Measurements from ENCODE around the gene PODN. TPM values are rescaled to one million over a fixed set of nuclear protein-coding genes. Genes with fewer than 3 reads are reported as not detected.

The PODN gene
- total RNA-seq, 1 donor from 2014 or later = 0.10 TPM

GRCh38 chr1:53048960-53049573 lies 12.9 kb upstream of the PODN start:
- H3K27me3 Mint-ChIP-seq (ENCODE audit: unreplicated experiment) = no peaks in the 10 kb centered on the region
- no peaks in the 10 kb centered on the region for H3K9me3 Mint-ChIP-seq (ENCODE audit: unreplicated experiment)
- H3K4me1 Mint-ChIP-seq (ENCODE audit: unreplicated experiment) = peaks cover 47% of the 10 kb centered on the region
- no peak overlapping the region for H3K4me3 Mint-ChIP-seq (ENCODE audit: unreplicated experiment)
- H3K36me3 Mint-ChIP-seq (ENCODE audit: low read depth, unreplicated experiment) = peaks cover 8% of the 10 kb centered on the region
- H3K27ac Mint-ChIP-seq (ENCODE audit: unreplicated experiment) = no peak overlapping the region
- TF ChIP-seq, protein P1, sequence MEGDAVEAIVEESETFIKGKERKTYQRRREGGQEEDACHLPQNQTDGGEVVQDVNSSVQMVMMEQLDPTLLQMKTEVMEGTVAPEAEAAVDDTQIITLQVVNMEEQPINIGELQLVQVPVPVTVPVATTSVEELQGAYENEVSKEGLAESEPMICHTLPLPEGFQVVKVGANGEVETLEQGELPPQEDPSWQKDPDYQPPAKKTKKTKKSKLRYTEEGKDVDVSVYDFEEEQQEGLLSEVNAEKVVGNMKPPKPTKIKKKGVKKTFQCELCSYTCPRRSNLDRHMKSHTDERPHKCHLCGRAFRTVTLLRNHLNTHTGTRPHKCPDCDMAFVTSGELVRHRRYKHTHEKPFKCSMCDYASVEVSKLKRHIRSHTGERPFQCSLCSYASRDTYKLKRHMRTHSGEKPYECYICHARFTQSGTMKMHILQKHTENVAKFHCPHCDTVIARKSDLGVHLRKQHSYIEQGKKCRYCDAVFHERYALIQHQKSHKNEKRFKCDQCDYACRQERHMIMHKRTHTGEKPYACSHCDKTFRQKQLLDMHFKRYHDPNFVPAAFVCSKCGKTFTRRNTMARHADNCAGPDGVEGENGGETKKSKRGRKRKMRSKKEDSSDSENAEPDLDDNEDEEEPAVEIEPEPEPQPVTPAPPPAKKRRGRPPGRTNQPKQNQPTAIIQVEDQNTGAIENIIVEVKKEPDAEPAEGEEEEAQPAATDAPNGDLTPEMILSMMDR (IDR thresholded peaks at IDR 0.05; ENCODE audit: unreplicated experiment) = no peak
- no peak for DNase-seq (ENCODE audit: low spot score)

DNA sequence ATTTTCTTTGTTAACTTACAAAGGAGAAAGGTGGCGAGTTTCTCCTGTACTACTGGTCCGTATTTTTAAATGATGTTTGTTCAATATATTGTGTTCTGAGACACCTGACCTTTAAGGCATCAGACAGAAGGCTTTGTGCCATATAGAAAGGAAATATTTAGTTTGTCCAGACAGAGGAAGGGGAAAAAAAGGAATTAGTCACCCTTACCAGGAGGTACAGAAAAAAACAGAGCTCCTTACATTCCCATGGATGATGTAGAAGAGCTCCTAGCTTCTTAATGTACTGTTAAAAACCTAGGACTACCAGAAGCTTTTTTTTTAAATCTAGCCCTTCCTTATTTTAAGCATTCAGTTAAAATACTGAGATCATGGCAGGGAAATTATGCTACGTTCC lies 12.4 kb upstream of the PODN start:
- Mint-ChIP-seq H3K27ac (ENCODE audit: unreplicated experiment) (no peak overlapping the region), H3K36me3 (ENCODE audit: low read depth, unreplicated experiment) (peaks cover 8% of the 10 kb centered on the region), H3K4me3 (ENCODE audit: unreplicated experiment) (no peak overlapping the region), H3K4me1 (ENCODE audit: unreplicated experiment) (peaks cover 47% of the 10 kb centered on the region), H3K27me3 (ENCODE audit: unreplicated experiment) (no peaks in the 10 kb centered on the region), H3K9me3 (ENCODE audit: unreplicated experiment) (no peaks in the 10 kb centered on the region)
- no peak for DNase-seq (ENCODE audit: low spot score)
- TF ChIP-seq, protein P1 (IDR thresholded peaks at IDR 0.05; ENCODE audit: unreplicated experiment) = no peak

GRCh38 chr1:53050310-53050709 lies 11.7 kb upstream of the PODN start:
- H3K27me3 Mint-ChIP-seq (ENCODE audit: unreplicated experiment) = no peaks in the 10 kb centered on the region
- peaks cover 47% of the 10 kb centered on the region for H3K4me1 Mint-ChIP-seq (ENCODE audit: unreplicated experiment)
- DNase-seq (ENCODE audit: low spot score) = no peak
- H3K27ac Mint-ChIP-seq (ENCODE audit: unreplicated experiment) = no peak overlapping the region
- H3K9me3 Mint-ChIP-seq (ENCODE audit: unreplicated experiment) = no peaks in the 10 kb centered on the region
- no peak overlapping the region for H3K4me3 Mint-ChIP-seq (ENCODE audit: unreplicated experiment)
- TF ChIP-seq, protein P1 (IDR thresholded peaks at IDR 0.05; ENCODE audit: unreplicated experiment) = no peak
- H3K36me3 Mint-ChIP-seq (ENCODE audit: low read depth, unreplicated experiment) = peaks cover 8% of the 10 kb centered on the region

- Mint-ChIP-seq H3K9me3 (ENCODE audit: unreplicated experiment) (no peaks in the 10 kb centered on the region), H3K36me3 (ENCODE audit: low read depth, unreplicated experiment) (peaks cover 8% of the 10 kb centered on the region), H3K4me1 (ENCODE audit: unreplicated experiment) (peaks cover 39% of the 10 kb centered on the region), H3K4me3 (ENCODE audit: unreplicated experiment) (no peak overlapping the region), H3K27me3 (ENCODE audit: unreplicated experiment) (no peaks in the 10 kb centered on the region), H3K27ac (ENCODE audit: unreplicated experiment) (no peak overlapping the region)
- TF ChIP-seq, protein P1 (IDR thresholded peaks at IDR 0.05; ENCODE audit: unreplicated experiment) = no peak
- no peak for DNase-seq (ENCODE audit: low spot score)
Measured at GRCh38 chr1:53051676-53052075, 10.3 kb upstream of the PODN start.

- H3K4me3 Mint-ChIP-seq (ENCODE audit: unreplicated experiment) = no peak overlapping the region
- TF ChIP-seq, protein P1 (IDR thresholded peaks at IDR 0.05; ENCODE audit: unreplicated experiment) = no peak
- no peaks in the 10 kb centered on the region for H3K9me3 Mint-ChIP-seq (ENCODE audit: unreplicated experiment)
- peaks cover 8% of the 10 kb centered on the region for H3K36me3 Mint-ChIP-seq (ENCODE audit: low read depth, unreplicated experiment)
- DNase-seq (ENCODE audit: low spot score) = no peak
- H3K27ac Mint-ChIP-seq (ENCODE audit: unreplicated experiment) = no peak overlapping the region
- peaks cover 4% of the 10 kb centered on the region for H3K4me1 Mint-ChIP-seq (ENCODE audit: unreplicated experiment)
- H3K27me3 Mint-ChIP-seq (ENCODE audit: unreplicated experiment) = peaks cover 4% of the 10 kb centered on the region
Measured at GRCh38 chr1:53057127-53057526, 4.9 kb upstream of the PODN start.
